ENCODE results near the gene NOB1.

- TF ChIP-seq EZH2 (IDR thresholded peaks at IDR 0.05; ENCODE audit: insufficient read depth, poor library complexity, severe bottlenecking): no peak
- TF ChIP-seq EZH2phosphoT487 (IDR thresholded peaks at IDR 0.05; ENCODE audit: insufficient read depth, low read depth): no peak
Observed at GRCh38 chr16:69707920-69708683, 46.6 kb downstream of the NOB1 start.

Measured in GM23248 (cell line).